KMS-11 (cell line): ENCODE measurements around the gene PTPRT.

ENCODE experiments used
- H2AFZ ChIP-seq: fragments of 200-600 bp; sonication (generic); 2 replicates; pipeline ENCODE4 v1.6.1; 2016; ENCODE audit warnings: antibody characterized with exemption, mixed run types, low read depth
- H3K27ac ChIP-seq: fragments of 200-600 bp; sonication (generic); 2 replicates; pipeline ENCODE4 v1.6.1; 2016; ENCODE audit warnings: mild to moderate bottlenecking, mixed run types
- H3K27me3 ChIP-seq: fragments of 200-600 bp; sonication (generic); 2 replicates; pipeline ENCODE4 v1.6.1; 2017; ENCODE audit warnings: mild to moderate bottlenecking, low read depth, mixed run types, moderate library complexity; ENCODE audit not compliant: insufficient read depth
- H3K36me3 ChIP-seq: fragments of 200-600 bp; sonication (generic); 2 replicates; pipeline ENCODE4 v1.6.1; 2017; ENCODE audit warnings: mild to moderate bottlenecking, mixed run types; ENCODE audit not compliant: insufficient read depth
- H3K4me1 ChIP-seq: fragments of 200-600 bp; sonication (generic); 2 replicates; pipeline ENCODE4 v1.6.1; 2016; ENCODE audit warnings: mild to moderate bottlenecking, low read depth, mixed run types; ENCODE audit not compliant: poor library complexity, severe bottlenecking
- H3K4me2 ChIP-seq: fragments of 200-600 bp; sonication (generic); 2 replicates; pipeline ENCODE4 v1.7.0; 2016; ENCODE audit warnings: mild to moderate bottlenecking, mixed run types
- H3K4me3 ChIP-seq: fragments of 200-600 bp; sonication (generic); IDR thresholded peaks from 2 replicates; pipeline ENCODE4 v1.6.1; 2017; ENCODE audit warnings: low read depth, low read length, mixed read lengths; ENCODE audit not compliant: insufficient read depth
- H3K79me2 ChIP-seq: fragments of 200-600 bp; sonication (generic); 2 replicates; pipeline ENCODE4 v1.6.1; 2016; ENCODE audit warnings: low read depth, mixed run types; ENCODE audit not compliant: insufficient read depth
- H3K9ac ChIP-seq: fragments of 200-600 bp; sonication (generic); 2 replicates; pipeline ENCODE4 v1.6.1; 2016; ENCODE audit warnings: mild to moderate bottlenecking, mixed run types
- H4K20me1 ChIP-seq: fragments of 200-600 bp; sonication (generic); 2 replicates; pipeline ENCODE4 v1.6.1; 2016; ENCODE audit warnings: mild to moderate bottlenecking, mixed run types; ENCODE audit not compliant: insufficient read depth
- TF ChIP-seq, protein P1 (sequence below): fragments of 200-600 bp; sonication (generic); conservative IDR thresholded peaks from 2 replicates; pipeline ENCODE4 v1.6.1; 2017; ENCODE audit warnings: low read depth, mild to moderate bottlenecking, antibody characterized with exemption, low read length, moderate library complexity, mixed read lengths

PTPRT gene

DNA sequence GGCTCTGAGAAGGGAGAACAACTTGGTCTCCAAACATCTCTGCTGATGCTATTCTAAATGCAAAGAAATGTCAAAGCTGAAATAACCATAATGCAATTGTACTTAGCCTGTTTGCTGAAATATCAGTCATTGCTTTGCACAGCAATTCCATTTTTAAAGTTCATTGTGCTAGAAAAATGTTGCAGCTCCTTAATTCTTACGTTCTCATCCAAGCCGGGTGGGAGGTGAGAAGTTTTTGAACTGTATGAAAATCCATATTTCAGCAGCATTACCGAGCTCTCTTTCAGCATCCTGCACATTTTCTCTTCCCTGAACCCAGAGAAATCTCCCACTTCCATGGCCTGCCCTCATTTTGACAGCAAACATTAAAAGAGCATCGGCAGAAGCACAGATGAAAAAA lies 630.0 kb downstream of the PTPRT start:
- Histone ChIP-seq H3K27ac (no peak overlapping the region), H3K79me2 (no peaks in the 10 kb centered on the region), H4K20me1 (no peaks in the 10 kb centered on the region), H2AFZ (no peak overlapping the region), H3K4me3 (no peak overlapping the region), H3K4me2 (no peak overlapping the region), H3K9ac (no peak overlapping the region), H3K4me1 (no peaks in the 10 kb centered on the region), H3K36me3 (no peaks in the 10 kb centered on the region), H3K27me3 (no peaks in the 10 kb centered on the region)
- TF ChIP-seq, protein P1, sequence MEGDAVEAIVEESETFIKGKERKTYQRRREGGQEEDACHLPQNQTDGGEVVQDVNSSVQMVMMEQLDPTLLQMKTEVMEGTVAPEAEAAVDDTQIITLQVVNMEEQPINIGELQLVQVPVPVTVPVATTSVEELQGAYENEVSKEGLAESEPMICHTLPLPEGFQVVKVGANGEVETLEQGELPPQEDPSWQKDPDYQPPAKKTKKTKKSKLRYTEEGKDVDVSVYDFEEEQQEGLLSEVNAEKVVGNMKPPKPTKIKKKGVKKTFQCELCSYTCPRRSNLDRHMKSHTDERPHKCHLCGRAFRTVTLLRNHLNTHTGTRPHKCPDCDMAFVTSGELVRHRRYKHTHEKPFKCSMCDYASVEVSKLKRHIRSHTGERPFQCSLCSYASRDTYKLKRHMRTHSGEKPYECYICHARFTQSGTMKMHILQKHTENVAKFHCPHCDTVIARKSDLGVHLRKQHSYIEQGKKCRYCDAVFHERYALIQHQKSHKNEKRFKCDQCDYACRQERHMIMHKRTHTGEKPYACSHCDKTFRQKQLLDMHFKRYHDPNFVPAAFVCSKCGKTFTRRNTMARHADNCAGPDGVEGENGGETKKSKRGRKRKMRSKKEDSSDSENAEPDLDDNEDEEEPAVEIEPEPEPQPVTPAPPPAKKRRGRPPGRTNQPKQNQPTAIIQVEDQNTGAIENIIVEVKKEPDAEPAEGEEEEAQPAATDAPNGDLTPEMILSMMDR, result no peak

GRCh38 chr20:42556575-42556974 lies 633.1 kb downstream of the PTPRT start:
- Histone ChIP-seq H3K4me3 (no peak overlapping the region), H3K27me3 (no peaks in the 10 kb centered on the region), H2AFZ (no peak overlapping the region), H3K79me2 (no peaks in the 10 kb centered on the region), H3K4me1 (no peaks in the 10 kb centered on the region), H3K4me2 (no peak overlapping the region), H4K20me1 (no peaks in the 10 kb centered on the region), H3K9ac (no peak overlapping the region), H3K36me3 (no peaks in the 10 kb centered on the region), H3K27ac (no peak overlapping the region)
- TF ChIP-seq, protein P1, result no peak

- no peaks in the 10 kb centered on the region for H4K20me1 ChIP-seq
- no peak overlapping the region for H3K4me2 ChIP-seq
- H3K27me3 ChIP-seq, result no peaks in the 10 kb centered on the region
Observed at GRCh38 chr20:42553374-42553773, 636.3 kb downstream of the PTPRT start.

GRCh38 chr20:42549496-42549895 lies 640.2 kb downstream of the PTPRT start:
- no peak overlapping the region for H2AFZ ChIP-seq
- H3K27me3 ChIP-seq, result no peaks in the 10 kb centered on the region
- no peaks in the 10 kb centered on the region for H3K79me2 ChIP-seq
- H3K4me3 ChIP-seq, result no peak overlapping the region
- TF ChIP-seq, protein P1, result no peak
- no peaks in the 10 kb centered on the region for H3K4me1 ChIP-seq
- no peak overlapping the region for H3K9ac ChIP-seq
- H3K27ac ChIP-seq, result no peak overlapping the region
- H3K4me2 ChIP-seq, result no peak overlapping the region
- no peaks in the 10 kb centered on the region for H4K20me1 ChIP-seq
- H3K36me3 ChIP-seq, result no peaks in the 10 kb centered on the region

More at GRCh38 chr20:42553374-42553773, 636.3 kb downstream of the PTPRT start:
- H3K27ac ChIP-seq, result no peak overlapping the region
- H3K4me3 ChIP-seq, result no peak overlapping the region
- H3K4me1 ChIP-seq, result no peaks in the 10 kb centered on the region
- no peak overlapping the region for H3K9ac ChIP-seq
- no peaks in the 10 kb centered on the region for H3K36me3 ChIP-seq
- H3K79me2 ChIP-seq, result no peaks in the 10 kb centered on the region
- TF ChIP-seq, protein P1, result no peak
- no peak overlapping the region for H2AFZ ChIP-seq

DNA sequence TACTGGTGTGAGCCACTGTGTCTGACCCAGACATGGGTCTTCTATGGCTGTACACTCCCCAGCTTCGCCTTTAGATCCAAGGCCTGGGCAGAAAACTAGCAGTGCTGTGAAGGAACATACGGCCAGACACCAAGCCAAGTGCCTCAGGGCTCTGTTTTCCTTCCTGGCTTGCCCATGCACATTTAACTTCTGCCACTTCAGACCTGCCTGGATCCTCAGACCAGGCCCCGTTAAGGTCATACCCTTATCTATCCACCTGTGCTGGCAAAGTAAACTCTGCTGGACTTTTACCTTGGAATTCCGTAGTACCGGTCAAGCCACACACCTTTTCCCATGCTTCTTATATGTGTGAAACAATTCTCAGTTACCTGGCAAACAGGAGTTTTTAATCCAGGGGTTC lies 644.8 kb downstream of the PTPRT start:
- no peak overlapping the region for H3K4me2 ChIP-seq
- no peak overlapping the region for H3K27ac ChIP-seq
- no peak overlapping the region for H3K9ac ChIP-seq
- H3K36me3 ChIP-seq, result no peaks in the 10 kb centered on the region
- TF ChIP-seq, protein P1, result no peak
- no peaks in the 10 kb centered on the region for H3K4me1 ChIP-seq
- no peaks in the 10 kb centered on the region for H3K27me3 ChIP-seq
- no peaks in the 10 kb centered on the region for H4K20me1 ChIP-seq
- H2AFZ ChIP-seq, result no peak overlapping the region
- no peak overlapping the region for H3K4me3 ChIP-seq
- no peaks in the 10 kb centered on the region for H3K79me2 ChIP-seq
